ENCODE data around the gene LXN. TPM values are rescaled to one million over a fixed set of nuclear protein-coding genes. Genes with fewer than 3 reads are reported as not detected.

The LXN gene
- total RNA-seq, 1 donor from 2014 or later = 18.1 TPM

DNA sequence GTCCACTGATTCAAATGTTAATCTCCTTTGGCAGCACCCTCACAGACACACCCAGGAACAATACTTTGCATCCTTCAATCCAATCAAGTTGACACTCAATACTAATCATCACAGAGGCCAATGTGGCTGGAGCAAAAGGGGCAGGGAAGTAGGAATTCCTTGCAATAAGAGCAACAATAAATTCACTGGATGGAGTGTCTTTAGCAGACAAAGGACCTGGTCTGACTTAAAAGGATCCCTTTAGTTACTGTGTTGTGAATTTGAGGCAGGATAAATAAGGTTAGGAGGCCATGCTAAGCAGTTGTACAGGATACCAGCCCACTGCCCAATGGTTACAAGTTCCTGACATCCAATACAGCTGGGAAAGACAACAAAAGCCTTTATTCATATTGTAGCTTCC lies 40.5 kb downstream of the LXN start:
- no peak for TF ChIP-seq EZH2 (IDR thresholded peaks at IDR 0.05; ENCODE audit: insufficient read depth, low read length)
- TF ChIP-seq, protein P1, sequence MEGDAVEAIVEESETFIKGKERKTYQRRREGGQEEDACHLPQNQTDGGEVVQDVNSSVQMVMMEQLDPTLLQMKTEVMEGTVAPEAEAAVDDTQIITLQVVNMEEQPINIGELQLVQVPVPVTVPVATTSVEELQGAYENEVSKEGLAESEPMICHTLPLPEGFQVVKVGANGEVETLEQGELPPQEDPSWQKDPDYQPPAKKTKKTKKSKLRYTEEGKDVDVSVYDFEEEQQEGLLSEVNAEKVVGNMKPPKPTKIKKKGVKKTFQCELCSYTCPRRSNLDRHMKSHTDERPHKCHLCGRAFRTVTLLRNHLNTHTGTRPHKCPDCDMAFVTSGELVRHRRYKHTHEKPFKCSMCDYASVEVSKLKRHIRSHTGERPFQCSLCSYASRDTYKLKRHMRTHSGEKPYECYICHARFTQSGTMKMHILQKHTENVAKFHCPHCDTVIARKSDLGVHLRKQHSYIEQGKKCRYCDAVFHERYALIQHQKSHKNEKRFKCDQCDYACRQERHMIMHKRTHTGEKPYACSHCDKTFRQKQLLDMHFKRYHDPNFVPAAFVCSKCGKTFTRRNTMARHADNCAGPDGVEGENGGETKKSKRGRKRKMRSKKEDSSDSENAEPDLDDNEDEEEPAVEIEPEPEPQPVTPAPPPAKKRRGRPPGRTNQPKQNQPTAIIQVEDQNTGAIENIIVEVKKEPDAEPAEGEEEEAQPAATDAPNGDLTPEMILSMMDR (IDR thresholded peaks at IDR 0.05; ENCODE audit: insufficient read depth, low read depth, low read length) = no peak
- FAIRE-seq (no peak), DNase-seq (ENCODE audit: low read depth) (no peak)
- Histone ChIP-seq H3K36me3 (ENCODE audit: insufficient read depth, low read length) (no peaks in the 10 kb centered on the region), H3K4me1 (ENCODE audit: insufficient read depth, low read length) (no peaks in the 10 kb centered on the region), H3K9me3 (ENCODE audit: insufficient read depth, low read depth, low read length) (no peaks in the 10 kb centered on the region), H3K27ac (ENCODE audit: low read depth, low read length) (no peak overlapping the region), H2AFZ (ENCODE audit: low read depth, low read length) (no peak overlapping the region), H3K9ac (ENCODE audit: low read length) (no peak overlapping the region), H3K27me3 (ENCODE audit: insufficient read depth, low read length) (no peaks in the 10 kb centered on the region), H3K4me3 (ENCODE audit: insufficient read depth, low read depth, low read length) (no peak overlapping the region), H4K20me1 (ENCODE audit: insufficient read depth, low read length) (no peaks in the 10 kb centered on the region), H3K4me2 (ENCODE audit: low read length) (no peak overlapping the region), H3K79me2 (ENCODE audit: insufficient read depth, low read length) (no peaks in the 10 kb centered on the region)
- no peaks in the 10 kb centered on the region for H3K9me3 Mint-ChIP-seq (ENCODE audit: unreplicated experiment)
- no peaks in the 10 kb centered on the region for H3K36me3 Mint-ChIP-seq (ENCODE audit: low read depth, unreplicated experiment)
- no peaks in the 10 kb centered on the region for H3K4me1 Mint-ChIP-seq (ENCODE audit: low read depth, unreplicated experiment)
- H3K27ac Mint-ChIP-seq (ENCODE audit: unreplicated experiment) = no peak overlapping the region
- H3K27me3 Mint-ChIP-seq (ENCODE audit: low read depth, unreplicated experiment) = no peaks in the 10 kb centered on the region
- no peak overlapping the region for H3K4me3 Mint-ChIP-seq (ENCODE audit: unreplicated experiment)

DNA sequence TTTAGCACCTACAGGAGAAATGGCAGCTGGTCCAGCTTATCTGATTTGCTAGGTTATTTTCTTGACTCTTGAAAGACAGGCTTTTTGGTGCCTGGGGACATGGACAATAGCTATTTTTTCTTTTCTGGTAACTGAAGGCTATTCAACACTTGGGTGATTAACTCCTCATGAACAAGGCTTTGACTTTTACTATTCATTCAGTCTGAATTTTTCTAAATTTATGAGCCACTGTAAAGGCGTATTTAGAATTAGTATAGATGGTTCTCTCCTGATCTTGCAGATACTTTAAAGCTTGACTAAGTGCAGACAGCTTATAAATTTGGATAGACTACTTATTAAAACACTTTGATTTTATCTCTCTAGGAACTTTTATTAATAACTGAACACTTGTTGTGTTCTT lies 46.6 kb downstream of the LXN start:
- Histone ChIP-seq H3K36me3 (ENCODE audit: insufficient read depth, low read length) (no peaks in the 10 kb centered on the region), H3K4me2 (ENCODE audit: low read length) (no peak overlapping the region), H4K20me1 (ENCODE audit: insufficient read depth, low read length) (no peaks in the 10 kb centered on the region), H3K9ac (ENCODE audit: low read length) (no peak overlapping the region), H3K27me3 (ENCODE audit: insufficient read depth, low read length) (no peaks in the 10 kb centered on the region), H3K9me3 (ENCODE audit: insufficient read depth, low read depth, low read length) (no peaks in the 10 kb centered on the region), H3K4me1 (ENCODE audit: insufficient read depth, low read length) (no peaks in the 10 kb centered on the region), H3K4me3 (ENCODE audit: insufficient read depth, low read depth, low read length) (no peak overlapping the region), H3K27ac (ENCODE audit: low read depth, low read length) (no peak overlapping the region), H3K79me2 (ENCODE audit: insufficient read depth, low read length) (no peaks in the 10 kb centered on the region), H2AFZ (ENCODE audit: low read depth, low read length) (no peak overlapping the region)
- TF ChIP-seq, protein P1 (IDR thresholded peaks at IDR 0.05; ENCODE audit: insufficient read depth, low read depth, low read length) = no peak
- no peak for TF ChIP-seq EZH2 (IDR thresholded peaks at IDR 0.05; ENCODE audit: insufficient read depth, low read length)
- Mint-ChIP-seq H3K4me1 (ENCODE audit: low read depth, unreplicated experiment) (no peaks in the 10 kb centered on the region), H3K36me3 (ENCODE audit: low read depth, unreplicated experiment) (no peaks in the 10 kb centered on the region), H3K9me3 (ENCODE audit: unreplicated experiment) (no peaks in the 10 kb centered on the region), H3K4me3 (ENCODE audit: unreplicated experiment) (no peak overlapping the region), H3K27ac (ENCODE audit: unreplicated experiment) (no peak overlapping the region), H3K27me3 (ENCODE audit: low read depth, unreplicated experiment) (no peaks in the 10 kb centered on the region)
- DNase-seq (ENCODE audit: low read depth) (no peak), FAIRE-seq (no peak)

DNA sequence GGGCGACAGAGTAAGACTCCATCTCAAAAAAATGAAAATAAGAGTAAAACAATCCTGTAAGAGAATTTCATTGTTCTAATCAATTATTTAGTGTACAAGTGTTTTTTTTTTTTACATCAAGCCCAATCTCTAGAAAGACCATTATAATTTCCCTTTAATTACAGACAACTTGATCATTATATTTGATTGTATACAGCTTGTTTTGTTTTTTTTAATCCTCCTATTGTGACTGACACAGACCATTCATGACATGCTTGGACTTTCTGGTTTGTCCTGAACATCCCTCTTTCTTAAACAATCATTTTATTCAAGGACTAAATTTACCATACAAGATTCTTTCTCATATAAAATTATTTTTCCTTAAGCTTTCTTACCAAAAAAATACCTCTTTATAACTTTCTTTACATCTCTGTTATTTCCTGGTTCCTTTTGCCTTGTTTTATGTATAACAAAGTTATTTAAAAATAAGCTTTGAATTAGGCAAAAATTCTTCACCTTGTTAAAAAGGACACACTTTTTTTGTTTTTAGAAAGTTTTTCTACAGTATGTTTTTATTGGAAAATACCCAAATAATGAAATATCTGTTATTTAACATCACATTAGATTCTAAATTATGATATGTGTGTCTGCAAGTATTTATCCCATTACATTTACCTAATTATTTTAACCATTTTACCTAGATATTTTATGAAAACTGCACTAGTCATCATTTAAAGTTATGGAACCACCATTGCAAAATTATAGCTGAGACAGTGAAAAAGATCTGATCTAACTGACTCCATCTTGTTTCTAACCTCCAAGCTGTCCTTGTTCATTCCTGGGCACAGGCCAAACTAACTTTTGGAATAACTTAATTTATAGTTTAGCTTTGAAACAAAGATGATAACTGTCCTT lies 54.2 kb downstream of the LXN start:
- no peak overlapping the region for H2AFZ ChIP-seq (ENCODE audit: low read depth, low read length)
- H3K4me1 ChIP-seq (ENCODE audit: insufficient read depth, low read length) = no peaks in the 10 kb centered on the region
- peaks cover 10% of the 10 kb centered on the region for H3K9me3 Mint-ChIP-seq (ENCODE audit: unreplicated experiment)
- H3K36me3 ChIP-seq (ENCODE audit: insufficient read depth, low read length) = no peaks in the 10 kb centered on the region
- FAIRE-seq (no peak), DNase-seq (ENCODE audit: low read depth) (no peak)
- TF ChIP-seq, protein P1 (IDR thresholded peaks at IDR 0.05; ENCODE audit: insufficient read depth, low read depth, low read length) = no peak
- no peak for TF ChIP-seq EZH2 (IDR thresholded peaks at IDR 0.05; ENCODE audit: insufficient read depth, low read length)
- peaks cover 3% of the 10 kb centered on the region for H3K9me3 ChIP-seq (ENCODE audit: insufficient read depth, low read depth, low read length)
- no peak overlapping the region for H3K4me3 ChIP-seq (ENCODE audit: insufficient read depth, low read depth, low read length)
- H3K27me3 ChIP-seq (ENCODE audit: insufficient read depth, low read length) = no peaks in the 10 kb centered on the region
- no peaks in the 10 kb centered on the region for H4K20me1 ChIP-seq (ENCODE audit: insufficient read depth, low read length)
- H3K4me2 ChIP-seq (ENCODE audit: low read length) = no peak overlapping the region
- H3K36me3 Mint-ChIP-seq (ENCODE audit: low read depth, unreplicated experiment) = peaks cover 2% of the 10 kb centered on the region
- no peak overlapping the region for H3K27ac Mint-ChIP-seq (ENCODE audit: unreplicated experiment)
- H3K27me3 Mint-ChIP-seq (ENCODE audit: low read depth, unreplicated experiment) = no peaks in the 10 kb centered on the region
- no peak overlapping the region for H3K4me3 Mint-ChIP-seq (ENCODE audit: unreplicated experiment)
- no peaks in the 10 kb centered on the region for H3K79me2 ChIP-seq (ENCODE audit: insufficient read depth, low read length)
- H3K9ac ChIP-seq (ENCODE audit: low read length) = no peak overlapping the region
- H3K27ac ChIP-seq (ENCODE audit: low read depth, low read length) = no peak overlapping the region
- no peaks in the 10 kb centered on the region for H3K4me1 Mint-ChIP-seq (ENCODE audit: low read depth, unreplicated experiment)
